SK-N-DZ (cell line): Measurements from ENCODE around the gene SPIRE1.
"Not testable (repeated sequence)": the region's sequence is repeated elsewhere in the genome, so short reads cannot be mapped to it uniquely, and the experiment has no call there.

Source experiments
- DNase-seq: peaks from one replicate; pipeline ENCODE4 v3.0.0-alpha.2; 2015; ENCODE audit warnings: low spot score

SPIRE1 gene

GRCh38 chr18:12599543-12599942 is 58.4 kb downstream of the SPIRE1 start:
- DNase-seq = no peak

GRCh38 chr18:12598181-12598930 is 59.6 kb downstream of the SPIRE1 start:
- no peak for DNase-seq

DNA sequence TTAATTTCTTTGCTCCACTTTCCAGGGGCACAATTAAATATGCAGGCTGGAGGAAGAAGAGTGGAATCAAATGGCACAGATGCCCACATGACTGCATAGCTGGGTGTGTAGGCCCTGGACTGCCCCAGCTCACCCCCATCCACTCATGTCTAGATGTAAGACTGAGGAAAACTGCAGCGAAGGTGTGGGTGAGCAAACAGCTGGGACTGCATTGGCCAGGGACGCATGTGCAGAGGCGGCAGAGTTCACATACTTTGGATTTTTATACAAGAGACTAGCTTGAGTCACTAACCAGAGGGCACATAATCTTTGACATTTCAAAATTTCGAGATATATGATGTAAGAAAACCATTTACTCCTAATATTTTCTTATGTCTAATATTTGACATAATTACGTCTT is 60.1 kb downstream of the SPIRE1 start:
- DNase-seq = no peak

GRCh38 chr18:12595571-12596255 is 62.2 kb downstream of the SPIRE1 start:
- DNase-seq = no peak

DNA sequence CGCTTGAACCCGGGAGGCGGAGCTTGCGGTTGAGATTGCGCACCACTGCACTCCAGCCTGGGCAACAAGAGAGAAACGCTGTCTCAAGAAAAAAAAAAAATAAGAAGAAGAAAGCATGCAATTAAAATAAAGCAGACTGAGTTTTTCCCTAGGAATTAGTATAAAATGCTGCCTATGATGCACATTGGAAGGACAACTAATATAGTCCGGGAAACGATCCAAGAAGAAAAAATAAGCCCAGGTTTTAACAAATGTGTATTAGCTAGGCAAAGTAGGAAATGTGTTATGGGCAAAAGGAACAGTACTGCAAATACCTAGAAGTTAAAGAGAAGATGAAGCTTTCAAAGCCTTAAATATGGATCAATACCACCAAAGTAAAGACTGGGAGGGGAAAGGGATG is 64.0 kb downstream of the SPIRE1 start:
- DNase-seq = no peak

DNA sequence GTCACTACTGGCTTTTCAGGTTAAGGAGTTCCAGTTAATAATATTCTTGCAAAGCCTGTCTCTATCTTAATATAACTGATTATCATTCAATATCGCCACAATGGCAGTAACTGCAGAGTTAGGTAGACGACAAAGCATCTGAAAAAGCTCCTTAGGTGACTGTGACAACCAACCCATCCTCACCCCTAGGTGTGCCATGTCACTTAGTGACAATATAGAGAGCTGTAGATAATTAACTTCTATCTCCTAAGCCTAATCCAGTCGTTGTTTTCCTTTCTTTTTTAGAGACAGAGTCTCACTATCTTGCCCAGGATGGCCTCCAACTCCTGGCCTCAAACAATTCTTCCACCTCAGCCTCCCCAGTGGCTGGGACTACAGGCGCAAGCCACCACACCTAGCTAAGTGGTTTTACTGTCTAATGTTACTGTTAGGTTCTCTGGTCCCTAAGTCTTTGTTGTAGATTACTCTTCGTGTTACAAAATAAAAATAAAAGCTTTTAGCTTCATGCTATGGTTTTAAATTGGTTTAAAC is 65.2 kb downstream of the SPIRE1 start:
- no peak for DNase-seq

DNA sequence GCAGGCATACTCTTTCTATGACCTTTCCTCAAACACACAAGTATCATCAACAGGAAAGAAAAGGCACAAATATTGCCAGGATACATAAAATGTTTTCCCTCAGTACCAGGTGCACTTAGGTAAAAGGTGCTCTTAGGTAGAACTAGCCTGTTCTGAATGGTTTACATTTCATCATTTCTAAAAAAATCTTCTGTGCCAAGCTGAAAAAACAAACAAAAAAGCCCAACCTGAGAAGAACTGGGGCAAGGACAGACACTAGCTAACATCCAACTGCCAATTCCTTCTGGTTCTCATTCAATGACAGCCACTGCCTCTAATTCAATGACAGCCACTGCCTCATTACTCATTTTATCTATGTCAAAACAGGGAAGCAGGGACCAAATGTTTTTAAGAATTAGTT is 68.5 kb downstream of the SPIRE1 start:
- DNase-seq = no peak

DNA sequence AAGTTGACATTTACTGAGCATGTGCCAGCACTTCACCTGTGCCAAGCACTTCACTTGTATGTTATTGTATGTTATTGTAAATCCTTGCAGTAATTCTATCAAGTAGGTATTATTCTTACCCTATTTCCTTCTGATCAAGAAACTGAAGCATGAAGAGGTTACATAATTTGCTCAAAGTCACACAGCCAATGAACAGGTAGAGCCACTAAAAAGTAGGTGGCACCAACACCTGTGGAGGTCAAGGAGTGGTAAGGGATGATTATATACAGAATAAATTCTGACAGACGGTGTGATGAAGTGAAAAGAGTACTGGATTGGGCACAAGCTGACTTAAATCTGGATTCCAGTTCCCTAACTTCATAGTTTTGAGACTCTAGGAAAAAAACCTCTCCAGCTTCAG is 71.0 kb downstream of the SPIRE1 start:
- no peak for DNase-seq

- DNase-seq = no peak
These were observed 72.7 kb downstream of the SPIRE1 start for GRCh38 chr18:12585218-12585617.

- no peak for DNase-seq
These were observed 77.1 kb downstream of the SPIRE1 start for GRCh38 chr18:12580630-12581342.

DNA sequence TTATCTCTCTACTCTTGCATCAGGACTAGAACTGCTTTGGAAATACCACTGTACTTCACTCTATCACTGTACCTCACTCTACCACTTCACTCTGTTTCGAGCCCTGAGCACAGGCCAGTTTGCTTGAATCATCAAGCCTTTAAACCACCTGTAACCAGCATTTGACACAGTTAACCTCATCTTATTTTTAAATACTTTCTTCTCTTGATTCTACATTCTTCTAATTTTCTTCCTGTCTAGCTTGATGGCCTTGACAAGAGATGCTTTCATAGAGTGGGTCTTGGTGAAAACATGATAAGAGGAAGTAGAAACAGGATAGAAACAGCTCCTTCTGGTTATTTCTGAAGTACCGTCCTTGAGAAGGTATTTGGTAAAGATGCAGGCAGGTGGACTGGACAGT is 78.1 kb downstream of the SPIRE1 start:
- DNase-seq = no peak

- DNase-seq = no peak
These were observed 80.1 kb downstream of the SPIRE1 start for GRCh38 chr18:12577848-12578247.

DNA sequence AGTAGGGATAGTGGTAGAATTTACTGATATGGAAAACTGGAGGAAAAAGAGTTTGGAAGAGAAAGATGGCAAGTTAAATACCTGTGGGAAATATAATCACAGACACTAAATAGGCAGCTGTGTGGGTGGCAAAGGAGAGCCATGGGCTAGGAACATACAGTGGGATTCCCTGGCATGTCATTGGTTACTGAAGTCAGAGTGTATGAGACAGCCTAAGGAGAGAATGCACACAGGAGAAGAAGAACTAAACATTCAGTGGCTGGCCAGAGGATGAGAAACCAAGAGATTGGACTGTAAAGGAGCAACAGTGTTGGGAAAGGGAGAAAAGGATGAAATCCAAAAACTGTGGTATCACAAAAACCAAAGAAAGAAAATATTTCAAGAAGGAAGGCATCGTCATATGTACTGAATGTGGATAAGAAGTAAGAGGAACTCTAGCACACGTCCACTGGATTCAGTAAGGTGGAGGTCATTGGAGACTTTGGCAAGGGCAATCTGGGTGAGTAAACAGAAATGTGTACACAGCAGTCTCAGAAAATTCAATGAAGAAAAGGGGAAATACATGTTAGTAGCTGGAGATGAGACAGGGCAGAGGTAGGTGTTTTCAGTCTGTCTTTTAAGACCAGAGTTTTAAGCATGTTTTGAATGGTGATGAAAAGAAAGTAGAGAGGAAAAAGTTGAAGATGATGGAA is 83.3 kb downstream of the SPIRE1 start:
- no peak for DNase-seq

- DNase-seq = no peak
These were observed 86.3 kb downstream of the SPIRE1 start for GRCh38 chr18:12571630-12572029.

DNA sequence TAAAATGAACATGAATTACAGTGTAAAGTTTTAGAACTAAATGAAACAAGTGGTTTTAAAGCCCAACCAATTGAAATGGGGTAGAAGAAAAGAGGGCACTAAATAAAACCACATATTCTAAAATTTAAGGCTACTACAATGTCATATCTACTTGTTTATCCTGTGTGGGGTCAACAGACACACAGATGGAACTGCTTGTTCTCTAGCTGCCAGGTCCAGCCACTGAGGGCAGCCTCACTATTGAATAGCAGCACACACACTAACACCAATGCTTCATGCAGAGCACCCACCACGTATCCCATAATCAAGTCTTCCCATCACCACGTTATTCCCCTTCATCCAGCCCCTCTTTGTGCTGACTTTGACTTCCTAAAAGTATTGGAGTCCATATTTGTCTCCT is 88.1 kb downstream of the SPIRE1 start:
- DNase-seq = no peak

DNA sequence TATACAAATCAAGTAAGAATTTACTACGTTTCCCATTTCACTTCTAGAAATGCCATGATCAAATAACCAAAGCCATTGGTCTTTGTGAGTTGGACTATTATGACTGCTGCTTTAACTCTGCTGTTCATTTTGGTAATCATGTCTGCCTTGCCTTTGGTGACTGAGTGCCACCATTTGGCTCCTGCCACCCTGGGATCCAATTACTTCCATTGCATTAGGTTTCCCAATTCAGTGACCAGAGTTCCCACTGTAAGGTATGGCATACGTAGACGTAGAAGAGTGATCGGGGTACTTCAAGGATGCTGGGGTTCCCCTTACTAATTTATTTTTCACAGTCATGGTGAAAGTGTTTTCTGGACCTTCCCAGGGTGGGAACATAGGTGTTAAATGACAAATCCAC is 90.1 kb downstream of the SPIRE1 start:
- no peak for DNase-seq

DNA sequence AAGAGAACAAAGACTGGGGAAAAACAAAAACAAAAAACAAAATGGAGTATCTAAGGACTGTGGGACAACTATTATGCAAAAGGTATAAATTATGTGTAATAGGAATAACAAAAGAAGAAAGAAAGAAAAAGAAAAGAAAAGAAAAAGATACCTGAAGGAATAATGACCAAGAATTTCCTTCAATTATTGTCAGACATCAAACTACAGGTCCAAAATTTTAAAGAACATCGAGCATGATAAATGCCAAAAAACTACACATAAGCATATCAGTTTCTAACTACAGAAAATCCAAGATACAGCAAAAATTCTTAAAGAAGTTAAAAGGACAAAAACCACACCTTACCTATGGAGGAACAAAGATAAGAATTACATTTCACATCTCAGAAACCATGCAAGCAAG is 93.0 kb downstream of the SPIRE1 start:
- no peak for DNase-seq

GRCh38 chr18:12564378-12564777 is 93.5 kb downstream of the SPIRE1 start:
- DNase-seq = no peak

- DNase-seq = not testable (repeated sequence)
These were observed 97.3 kb downstream of the SPIRE1 start for GRCh38 chr18:12560600-12560999.

DNA sequence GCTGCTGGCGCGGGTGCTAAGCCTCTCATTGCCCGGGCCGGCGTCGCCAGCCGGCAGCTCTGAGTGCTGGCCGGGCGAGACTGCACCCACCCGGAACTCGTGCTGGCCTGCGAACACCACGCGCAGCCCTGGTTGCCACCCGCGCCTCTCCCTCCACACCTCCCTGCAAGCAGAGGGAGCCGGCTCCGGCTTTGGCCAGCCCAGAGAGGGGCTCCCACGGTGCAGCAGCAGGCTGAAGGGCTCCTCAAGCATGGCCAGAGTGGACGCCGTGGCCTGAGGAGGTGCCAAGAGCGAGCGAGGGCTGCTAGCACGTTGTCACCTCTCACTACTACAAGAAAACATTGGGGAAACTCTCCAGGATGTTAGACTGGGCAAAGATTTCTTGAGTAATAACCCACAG is 98.6 kb downstream of the SPIRE1 start:
- DNase-seq = no peak

GRCh38 chr18:12556946-12557806 is 100.7 kb downstream of the SPIRE1 start:
- no peak for DNase-seq
